Right lobe of liver (tissue), 6 donors: ENCODE results near the gene SLC39A1. TPM values are rescaled to one million over a fixed set of nuclear protein-coding genes. Genes with fewer than 3 reads are reported as not detected.
A peak's percentile ranks its signal among the peaks of the same experiment; 100 is the strongest.
"Not testable (repeated sequence)": the region's sequence is repeated elsewhere in the genome, so short reads cannot be mapped to it uniquely, and the experiment has no call there.

ENCODE experiments used
- ATAC-seq, 4 donors: fragments of 200-7000 bp; cut with Tn5 transposase; one replicate each; pipeline ENCODE4 v1.9.1; 2020; ENCODE audit warnings: mild to moderate bottlenecking in 4 of 4, moderate library complexity in 4 of 4
- DNase-seq, 3 donors: peaks; one replicate each; pipeline ENCODE4 v3.0.0-alpha.2; 2020
- H3K27ac ChIP-seq, 3 donors: fragments of 200-600 bp; one replicate each; pipeline ENCODE4 v1.8.0; 2022
- H3K27me3 ChIP-seq, 2 donors: fragments of 200-600 bp; one replicate each; pipeline ENCODE4 v1.8.0; 2022
- H3K36me3 ChIP-seq, 4 donors: fragments of 200-600 bp; sonication (generic) in 1 of 4; one replicate each; pipeline versions ENCODE4 v1.5.1 to v1.8.0; 2017 to 2022; ENCODE audit warnings: control low read depth in 1 of 4
- H3K4me1 ChIP-seq, 4 donors: fragments of 200-600 bp; sonication (generic) in 1 of 4; one replicate each; pipeline versions ENCODE4 v1.5.1 to v1.8.0; 2017 to 2022; ENCODE audit warnings: control low read depth in 1 of 4
- H3K4me3 ChIP-seq, 3 donors: fragments of 200-600 bp; one replicate each; pipeline ENCODE4 v1.8.0; 2022
- H3K9me3 ChIP-seq, 4 donors: fragments of 200-600 bp; sonication (generic) in 1 of 4; one replicate each; pipeline versions ENCODE4 v1.5.1 to v1.8.0; 2017 to 2022; ENCODE audit warnings: control low read depth in 1 of 4
- POLR2A ChIP-seq: fragments of 450-650 bp; IDR thresholded peaks from one replicate; pipeline ENCODE4 v1.6.1; 2017; ENCODE audit warnings: antibody characterized with exemption, mild to moderate bottlenecking
- WGBS: methylation state at CpG from one replicate; pipeline ENCODE4 v1.1.6; 2018; ENCODE audit warnings: low coverage, low lambda C conversion rate; ENCODE audit not compliant: insufficient coverage; ENCODE audit errors: missing lambda C conversion rate; 5-methylcytosine and 5-hydroxymethylcytosine counted together
- intact Hi-C, 2 donors: fragments of 100-400 bp; cut with DNase I; formaldehyde crosslinking; loops; one replicate each; pipeline versions ENCODE4 v1.11.2 to v1.14.1; 2022
- long read RNA-seq: library from polyadenylated mRNA; unstranded; transcript quantifications from one replicate; pipeline ENCODE4 v2.0.0, GENCODE V29; 2019
- total RNA-seq, 6 experiments: library from RNA; depleted of rRNA in 2 of 6; stranded (reverse); fragments of >200 nt in 2 of 6; fragmentation: NEBNext Ultra II Directional in 3 of 6; extraction: Animal tissue kit (Norgen Biotek cat#: 25700) in 3 of 6; gene quantifications; one replicate each; pipeline versions ENCODE4 v1.1.0 to v1.2.4, GENCODE V29; 2016 to 2023
- TF ChIP-seq, protein P1 (sequence below), 4 donors: fragments of 200-600 bp in 3 of 4; fragments of 450-650 bp in 1 of 4; IDR thresholded peaks; one replicate each; pipeline versions ENCODE4 v1.5.1 to v1.8.0; 2016 to 2022; ENCODE audit warnings: antibody characterized with exemption in 4 of 4, mild to moderate bottlenecking in 2 of 4
- donor health status: DM: no; HTN: yes; CAD: no.
- donor health status: DM: no; HTN: no; CAD: no.
- donor health status: DM: no; HTN: no; CAD: no.
- donor health status: DM: no; HTN: yes; CAD: no.
- donor health status: DM: no; HTN: yes; CAD: no.

SLC39A1 gene, protein sequence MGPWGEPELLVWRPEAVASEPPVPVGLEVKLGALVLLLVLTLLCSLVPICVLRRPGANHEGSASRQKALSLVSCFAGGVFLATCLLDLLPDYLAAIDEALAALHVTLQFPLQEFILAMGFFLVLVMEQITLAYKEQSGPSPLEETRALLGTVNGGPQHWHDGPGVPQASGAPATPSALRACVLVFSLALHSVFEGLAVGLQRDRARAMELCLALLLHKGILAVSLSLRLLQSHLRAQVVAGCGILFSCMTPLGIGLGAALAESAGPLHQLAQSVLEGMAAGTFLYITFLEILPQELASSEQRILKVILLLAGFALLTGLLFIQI
- total RNA-seq, result 10 to 100 TPM; 33.0 to 63.6 (median 47.7) TPM
- long read RNA-seq, transcript SLC39A1-202 (4 exons, 2,084 nt), result major isoform, 5 of 6 reads
- long read RNA-seq, partial matches to known transcripts, result 0 of 6 reads
- long read RNA-seq, other reads (novel, unspliced or antisense), result 0 of 6 reads

DNA sequence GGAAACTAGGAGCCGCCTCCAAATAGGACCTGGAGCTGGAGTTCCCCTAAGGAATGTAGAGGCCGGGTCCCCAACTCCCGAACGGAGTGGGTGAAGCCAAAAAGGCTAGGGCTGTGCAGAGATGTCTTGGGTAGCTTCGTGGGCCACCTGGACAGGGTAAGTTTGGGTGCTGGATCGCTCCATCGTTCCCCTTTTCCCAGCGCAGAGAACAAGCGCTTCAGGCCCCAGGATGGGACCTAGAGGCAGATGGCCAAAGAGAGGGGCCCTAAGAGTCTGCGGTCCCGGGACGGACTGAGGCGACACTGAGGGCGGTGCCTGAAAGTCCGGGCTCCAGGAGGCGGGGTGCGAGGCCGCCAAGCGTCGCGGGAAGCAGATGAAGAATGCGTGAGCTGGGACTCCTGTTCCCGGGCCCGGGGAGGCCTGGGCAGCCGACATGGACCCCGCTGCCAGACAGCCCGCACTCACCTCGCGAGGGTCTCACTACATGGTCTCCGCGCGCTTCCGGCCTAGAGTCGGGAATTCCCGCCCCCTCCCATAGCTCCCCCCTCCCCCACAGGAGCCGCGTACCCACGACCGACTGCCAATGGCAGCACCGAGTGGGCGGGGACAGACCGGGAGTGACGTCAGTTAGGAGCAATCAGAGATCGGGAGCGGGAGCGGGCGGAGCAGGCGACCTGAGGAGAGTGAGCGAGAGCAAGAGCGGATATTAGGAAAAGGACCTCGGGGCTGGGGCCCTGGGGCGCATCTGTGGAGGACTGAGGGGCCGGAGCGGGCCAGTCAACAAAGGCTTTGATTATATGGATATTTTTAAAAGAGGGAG lies at the start of gene SLC39A1:
Gene SLC39A1, minus strand, starts transcription at position 508 of the 820 bp plus-strand sequence. CDS start 822 bp downstream, outside the sequence.
- Histone ChIP-seq H3K27ac (peak within 1 kb of the TSS; percentile 88 to 95 (median 92)), H3K4me3 (peak within 1 kb of the TSS; percentile 70 to 88 (median 75)), H3K9me3 (no peaks in the 10 kb centered on the region), H3K36me3 (peaks cover 0 to 5% (median 1%) of the 10 kb centered on the region in 4 donors), H3K4me1 (peaks cover 0 to 38% (median 10%) of the 10 kb centered on the region in 4 donors), H3K27me3 (no peaks in the 10 kb centered on the region)
- 0% methylated on average over 19 of the region's 54 CpGs for WGBS
- DNase-seq, result peak; percentile 99 to 100 (median 99)
- intact Hi-C loops, result no loop called here
- ATAC-seq, result peak; percentile 76 to 84 (median 79)
- peak; percentile 84 for TF ChIP-seq POLR2A
- TF ChIP-seq, protein P1, sequence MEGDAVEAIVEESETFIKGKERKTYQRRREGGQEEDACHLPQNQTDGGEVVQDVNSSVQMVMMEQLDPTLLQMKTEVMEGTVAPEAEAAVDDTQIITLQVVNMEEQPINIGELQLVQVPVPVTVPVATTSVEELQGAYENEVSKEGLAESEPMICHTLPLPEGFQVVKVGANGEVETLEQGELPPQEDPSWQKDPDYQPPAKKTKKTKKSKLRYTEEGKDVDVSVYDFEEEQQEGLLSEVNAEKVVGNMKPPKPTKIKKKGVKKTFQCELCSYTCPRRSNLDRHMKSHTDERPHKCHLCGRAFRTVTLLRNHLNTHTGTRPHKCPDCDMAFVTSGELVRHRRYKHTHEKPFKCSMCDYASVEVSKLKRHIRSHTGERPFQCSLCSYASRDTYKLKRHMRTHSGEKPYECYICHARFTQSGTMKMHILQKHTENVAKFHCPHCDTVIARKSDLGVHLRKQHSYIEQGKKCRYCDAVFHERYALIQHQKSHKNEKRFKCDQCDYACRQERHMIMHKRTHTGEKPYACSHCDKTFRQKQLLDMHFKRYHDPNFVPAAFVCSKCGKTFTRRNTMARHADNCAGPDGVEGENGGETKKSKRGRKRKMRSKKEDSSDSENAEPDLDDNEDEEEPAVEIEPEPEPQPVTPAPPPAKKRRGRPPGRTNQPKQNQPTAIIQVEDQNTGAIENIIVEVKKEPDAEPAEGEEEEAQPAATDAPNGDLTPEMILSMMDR (IDR thresholded peaks at IDR 0.05), result no peak

DNA sequence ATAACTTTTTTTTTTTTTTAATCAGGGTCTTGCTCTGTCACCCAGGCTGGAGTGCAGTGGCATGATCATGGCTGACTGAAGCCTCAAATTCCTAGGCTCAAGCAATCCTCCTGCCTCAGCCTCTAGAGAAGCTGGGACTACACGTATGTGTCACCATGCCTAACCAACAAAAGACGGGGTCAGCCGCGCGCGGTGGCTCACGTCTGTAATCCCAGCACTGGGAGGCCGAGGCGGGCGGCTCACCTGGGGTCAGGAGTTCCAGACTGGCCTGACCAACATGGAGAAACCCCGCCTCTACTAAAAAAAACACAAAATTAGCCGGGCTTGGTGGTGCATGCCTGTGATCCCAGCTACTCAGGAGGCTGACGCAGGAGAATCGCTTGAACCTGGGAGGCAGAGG lies 49.2 kb upstream of the SLC39A1 start:
- H3K4me1 ChIP-seq, DNase-seq, H3K27me3 ChIP-seq, H3K4me3 ChIP-seq, ATAC-seq, intact Hi-C loops, H3K36me3 ChIP-seq, H3K9me3 ChIP-seq, H3K27ac ChIP-seq: not testable (repeated sequence)
- no CpG with 5 or more reads among the region's 14 CpGs for WGBS

DNA sequence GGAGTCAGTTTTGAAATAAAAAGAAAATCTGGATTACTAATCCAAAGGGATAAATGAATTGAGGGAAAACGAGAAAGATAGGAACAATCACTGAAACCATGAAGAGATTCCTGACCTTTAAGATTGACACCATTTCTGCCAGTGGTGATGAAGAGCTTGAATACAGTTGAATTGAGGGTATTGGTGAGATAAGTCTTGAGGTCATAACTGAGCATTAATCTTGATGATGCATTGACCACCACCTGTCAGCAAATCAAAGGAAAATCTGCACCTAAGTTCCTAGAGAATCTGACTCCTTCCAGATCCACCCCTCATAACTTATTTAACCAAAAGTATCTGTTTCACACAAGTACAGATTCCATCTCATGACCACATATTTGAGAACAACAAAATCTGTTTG lies 48.8 kb upstream of the SLC39A1 start:
- Histone ChIP-seq H3K9me3 (no peaks in the 10 kb centered on the region), H3K27ac (no peak overlapping the region), H3K27me3 (no peaks in the 10 kb centered on the region), H3K4me1 (no peaks in the 10 kb centered on the region), H3K36me3 (no peaks in the 10 kb centered on the region), H3K4me3 (no peak overlapping the region)
- WGBS, result 71% methylated on average over 1 of the region's 1 CpG
- intact Hi-C loops, result no loop called here
- DNase-seq, result no peak
- ATAC-seq, result no peak
- TF ChIP-seq, protein P1 (IDR thresholded peaks at IDR 0.05), result no peak
- TF ChIP-seq POLR2A, result no peak

DNA sequence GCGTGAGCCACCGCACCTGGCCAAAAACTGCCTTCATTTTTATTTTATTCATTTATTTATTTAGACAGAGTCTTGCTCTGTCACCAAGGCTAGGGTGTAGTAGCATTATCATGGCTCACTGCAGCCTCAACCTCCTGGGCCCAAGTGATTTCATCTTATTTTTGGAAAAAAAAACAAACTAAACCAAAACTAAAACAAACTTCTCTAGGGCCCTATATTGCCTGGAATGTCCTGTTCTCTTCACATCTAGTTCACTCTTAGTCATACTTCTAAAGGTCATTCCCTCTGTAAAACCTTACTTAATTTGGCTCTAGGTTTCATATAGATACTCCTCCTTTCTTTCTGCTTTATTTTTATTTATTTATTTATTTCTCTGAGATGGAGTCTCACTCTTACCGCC lies 42.8 kb upstream of the SLC39A1 start:
- no peaks in the 10 kb centered on the region for H3K36me3 ChIP-seq
- no peaks in the 10 kb centered on the region for H3K9me3 ChIP-seq
- no peaks in the 10 kb centered on the region for H3K4me1 ChIP-seq
- TF ChIP-seq POLR2A, result no peak
- TF ChIP-seq, protein P1 (IDR thresholded peaks at IDR 0.05), result no peak
- no peaks in the 10 kb centered on the region for H3K27me3 ChIP-seq
- H3K27ac ChIP-seq, result no peak overlapping the region
- intact Hi-C loops, result no loop called here
- WGBS, result 95% methylated on average over 3 of the region's 3 CpGs
- H3K4me3 ChIP-seq, result no peak overlapping the region
- DNase-seq, result no peak
- ATAC-seq, result peak in 1 of 4 donors; percentile 57
